ENCODE results near the gene ANKRD12. TPM values are rescaled to one million over a fixed set of nuclear protein-coding genes. Genes with fewer than 3 reads are reported as not detected.
"Not testable (repeated sequence)": the region's sequence is repeated elsewhere in the genome, so short reads cannot be mapped to it uniquely, and the experiment has no call there.

ANKRD12 gene
- total RNA-seq, 1 experiment from 2014 or later, result 23.5 TPM

GRCh38 chr18:9160014-9160413, 23.4 kb downstream of the ANKRD12 start:
- Histone ChIP-seq H3K4me3 (replicated peaks in 1 of 2; ENCODE audit: low read depth in 1 of 2, low read length in 2 of 2) (no peak overlapping the region), H3K4me2 (ENCODE audit: low read length) (no peak overlapping the region), H3K4me1 (ENCODE audit: control insufficient read depth in 1 of 2, insufficient read depth in 2 of 2, low read length in 2 of 2) (no peaks in the 10 kb centered on the region), H3K27ac (ENCODE audit: low read depth, low read length) (no peak overlapping the region), H3K79me2 (ENCODE audit: insufficient read depth, low read length) (peaks cover 44% of the 10 kb centered on the region; the same call in 1 of the 2 replicates), H4K20me1 (ENCODE audit: insufficient read depth) (no peaks in the 10 kb centered on the region), H3K9ac (ENCODE audit: low read length) (no peak overlapping the region), H3K36me3 (ENCODE audit: control insufficient read depth in 1 of 2, insufficient read depth in 2 of 2, low read length in 2 of 2) (no peaks in the 10 kb centered on the region), H3K27me3 (ENCODE audit: insufficient read depth, low read length) (no peaks in the 10 kb centered on the region), H3K9me2 (ENCODE audit: insufficient read depth) (no peaks in the 10 kb centered on the region), H2AFZ (ENCODE audit: low read depth, low read length, poor library complexity, severe bottlenecking) (no peak overlapping the region), H3K9me3 (ENCODE audit: control insufficient read depth in 1 of 2, insufficient read depth in 1 of 2, low read depth in 1 of 2, low read length in 2 of 2) (no peaks in the 10 kb centered on the region; a peak in 1 of 4 replicates)
- DNase-seq (ENCODE audit: low read depth, low spot score) (no peak), ATAC-seq (no peak)
- POLR2A ChIA-PET, result no interaction called here
- BruUV-seq (replicated peaks), result no TSS peak
- CTCF ChIA-PET, result interaction anchor here (1.2 kb wide), 1 partner anchor 172 kb away, joined by 3 read pairs; no protein-coding TSS in a partner anchor
- TF ChIP-seq, protein P1, sequence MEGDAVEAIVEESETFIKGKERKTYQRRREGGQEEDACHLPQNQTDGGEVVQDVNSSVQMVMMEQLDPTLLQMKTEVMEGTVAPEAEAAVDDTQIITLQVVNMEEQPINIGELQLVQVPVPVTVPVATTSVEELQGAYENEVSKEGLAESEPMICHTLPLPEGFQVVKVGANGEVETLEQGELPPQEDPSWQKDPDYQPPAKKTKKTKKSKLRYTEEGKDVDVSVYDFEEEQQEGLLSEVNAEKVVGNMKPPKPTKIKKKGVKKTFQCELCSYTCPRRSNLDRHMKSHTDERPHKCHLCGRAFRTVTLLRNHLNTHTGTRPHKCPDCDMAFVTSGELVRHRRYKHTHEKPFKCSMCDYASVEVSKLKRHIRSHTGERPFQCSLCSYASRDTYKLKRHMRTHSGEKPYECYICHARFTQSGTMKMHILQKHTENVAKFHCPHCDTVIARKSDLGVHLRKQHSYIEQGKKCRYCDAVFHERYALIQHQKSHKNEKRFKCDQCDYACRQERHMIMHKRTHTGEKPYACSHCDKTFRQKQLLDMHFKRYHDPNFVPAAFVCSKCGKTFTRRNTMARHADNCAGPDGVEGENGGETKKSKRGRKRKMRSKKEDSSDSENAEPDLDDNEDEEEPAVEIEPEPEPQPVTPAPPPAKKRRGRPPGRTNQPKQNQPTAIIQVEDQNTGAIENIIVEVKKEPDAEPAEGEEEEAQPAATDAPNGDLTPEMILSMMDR (IDR thresholded peaks at IDR 0.05 in 2 of 3, conservative IDR thresholded peaks at IDR 0.05 in 1 of 3; ENCODE audit: borderline replicate concordance in 1 of 3, insufficient read depth in 1 of 3, low read depth in 2 of 3, low read length in 2 of 3), result no peak
- TF ChIP-seq CBX3 (IDR thresholded peaks at IDR 0.05; ENCODE audit: low read depth), result no peak
- TF ChIP-seq SP1 (IDR thresholded peaks at IDR 0.05; ENCODE audit: low read depth), result no peak
- no peak for TF ChIP-seq MAX (IDR thresholded peaks at IDR 0.05)
- no peak for TF ChIP-seq CEBPB (IDR thresholded peaks at IDR 0.05; ENCODE audit: low read depth)
- TF ChIP-seq POLR2A (IDR thresholded peaks at IDR 0.05; ENCODE audit: borderline replicate concordance, extremely low read depth, insufficient read depth, insufficient read length), result no peak
- TF ChIP-seq, protein P2, sequence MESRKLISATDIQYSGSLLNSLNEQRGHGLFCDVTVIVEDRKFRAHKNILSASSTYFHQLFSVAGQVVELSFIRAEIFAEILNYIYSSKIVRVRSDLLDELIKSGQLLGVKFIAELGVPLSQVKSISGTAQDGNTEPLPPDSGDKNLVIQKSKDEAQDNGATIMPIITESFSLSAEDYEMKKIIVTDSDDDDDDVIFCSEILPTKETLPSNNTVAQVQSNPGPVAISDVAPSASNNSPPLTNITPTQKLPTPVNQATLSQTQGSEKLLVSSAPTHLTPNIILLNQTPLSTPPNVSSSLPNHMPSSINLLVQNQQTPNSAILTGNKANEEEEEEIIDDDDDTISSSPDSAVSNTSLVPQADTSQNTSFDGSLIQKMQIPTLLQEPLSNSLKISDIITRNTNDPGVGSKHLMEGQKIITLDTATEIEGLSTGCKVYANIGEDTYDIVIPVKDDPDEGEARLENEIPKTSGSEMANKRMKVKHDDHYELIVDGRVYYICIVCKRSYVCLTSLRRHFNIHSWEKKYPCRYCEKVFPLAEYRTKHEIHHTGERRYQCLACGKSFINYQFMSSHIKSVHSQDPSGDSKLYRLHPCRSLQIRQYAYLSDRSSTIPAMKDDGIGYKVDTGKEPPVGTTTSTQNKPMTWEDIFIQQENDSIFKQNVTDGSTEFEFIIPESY (IDR thresholded peaks at IDR 0.05; ENCODE audit: extremely low read depth, insufficient replicate concordance, low read length), result no peak
- no peak for TF ChIP-seq SIN3A (IDR thresholded peaks at IDR 0.05; ENCODE audit: low read depth)
- TF ChIP-seq FOSL1 (IDR thresholded peaks at IDR 0.05; ENCODE audit: low read depth), result no peak
- TF ChIP-seq EZH2phosphoT487 (IDR thresholded peaks at IDR 0.05; ENCODE audit: borderline replicate concordance), result no peak
- TF ChIP-seq ATF3 (IDR thresholded peaks at IDR 0.05), result no peak
- TF ChIP-seq ZFX (IDR thresholded peaks at IDR 0.05), result no peak
- no peak for TF ChIP-seq TCF7L2 (IDR thresholded peaks at IDR 0.05; ENCODE audit: borderline replicate concordance, extremely low read depth, insufficient read depth, insufficient read length)
- no peak for TF ChIP-seq JUND (IDR thresholded peaks at IDR 0.05)
- no peak for TF ChIP-seq POLR2AphosphoS5 (IDR thresholded peaks at IDR 0.05; ENCODE audit: low read depth, low read length)
- TF ChIP-seq EZH2 (IDR thresholded peaks at IDR 0.05), result no peak
- TF ChIP-seq YY1 (IDR thresholded peaks at IDR 0.05; ENCODE audit: extremely low read depth, insufficient replicate concordance, low read depth, low read length), result no peak
- TF ChIP-seq ZNF274 (IDR thresholded peaks at IDR 0.05; ENCODE audit: low read depth, low read length), result no peak
- TF ChIP-seq RAD21 (IDR thresholded peaks at IDR 0.05; ENCODE audit: low read depth), result no peak
- TF ChIP-seq SRF (IDR thresholded peaks at IDR 0.05; ENCODE audit: low read depth), result no peak
- RAD21 ChIA-PET (ENCODE audit: low non-redundant PET in 1 of 2, low total read pairs in 2 of 2, uncharacterized antibody in 2 of 2, unreplicated experiment in 2 of 2), result no interaction called here
- intact Hi-C loops (cut with micrococcal nuclease), result no loop called here

GRCh38 chr18:9162663-9163062, 26.1 kb downstream of the ANKRD12 start:
- H3K27ac ChIP-seq (ENCODE audit: low read depth, low read length); H3K9me3 ChIP-seq (ENCODE audit: control insufficient read depth in 1 of 2, insufficient read depth in 1 of 2, low read depth in 1 of 2, low read length in 2 of 2); CTCF ChIA-PET; H3K27me3 ChIP-seq (ENCODE audit: insufficient read depth, low read length); DNase-seq (ENCODE audit: low read depth, low spot score); H3K4me1 ChIP-seq (ENCODE audit: control insufficient read depth in 1 of 2, insufficient read depth in 2 of 2, low read length in 2 of 2); POLR2A ChIA-PET; H2AFZ ChIP-seq (ENCODE audit: low read depth, low read length, poor library complexity, severe bottlenecking); H3K9me2 ChIP-seq (ENCODE audit: insufficient read depth); RAD21 ChIA-PET (ENCODE audit: low non-redundant PET in 1 of 2, low total read pairs in 2 of 2, uncharacterized antibody in 2 of 2, unreplicated experiment in 2 of 2); H3K36me3 ChIP-seq (ENCODE audit: control insufficient read depth in 1 of 2, insufficient read depth in 2 of 2, low read length in 2 of 2); H3K4me3 ChIP-seq (replicated peaks in 1 of 2; ENCODE audit: low read depth in 1 of 2, low read length in 2 of 2); intact Hi-C loops (cut with micrococcal nuclease); ATAC-seq; H3K9ac ChIP-seq (ENCODE audit: low read length); H3K4me2 ChIP-seq (ENCODE audit: low read length); H4K20me1 ChIP-seq (ENCODE audit: insufficient read depth); BruUV-seq (replicated peaks): not testable (repeated sequence)
- H3K79me2 ChIP-seq (ENCODE audit: insufficient read depth, low read length), result peaks cover 29% of the 10 kb centered on the region; the same call in 1 of the 2 replicates
